Stomach (tissue), 9 donors: ENCODE measurements around the gene CPT1B. TPM values are rescaled to one million over a fixed set of nuclear protein-coding genes. Genes with fewer than 3 reads are reported as not detected.
A peak's percentile ranks its signal among the peaks of the same experiment; 100 is the strongest.

Experiments
- DNase-seq, 2 donors: peaks; one replicate each; pipeline versions ENCODE4 v3.0.0 to v3.0.0-alpha.2; 2013 to 2019
- H3K27ac ChIP-seq, 5 donors: fragments of 200-600 bp in 4 of 5; sonication (generic) in 4 of 5; one replicate each; pipeline ENCODE4 v1.5.1; 2013 to 2019; ENCODE audit warnings: mild to moderate bottlenecking in 1 of 5, moderate library complexity in 1 of 5
- H3K27me3 ChIP-seq, 3 donors: fragments of 200-600 bp; sonication (generic); one replicate each; pipeline ENCODE4 v1.5.1; 2017 to 2019; ENCODE audit warnings: mixed run types in 1 of 3
- H3K36me3 ChIP-seq, 4 donors: fragments of 200-600 bp; sonication (generic); 1 replicate in 3 of 4; 2 replicates in 1 of 4; pipeline ENCODE4 v1.5.1; 2016 to 2019
- H3K4me1 ChIP-seq, 4 donors: fragments of 200-600 bp; sonication (generic); one replicate each; pipeline ENCODE4 v1.5.1; 2016 to 2019
- H3K4me3 ChIP-seq, 4 donors: fragments of 200-600 bp; sonication (generic) in 3 of 4; one replicate each; pipeline ENCODE4 v1.5.1; 2016 to 2019; ENCODE audit warnings: mild to moderate bottlenecking in 1 of 4
- H3K9me3 ChIP-seq, 4 donors: fragments of 200-600 bp; sonication (generic); one replicate each; pipeline ENCODE4 v1.5.1; 2016 to 2019
- EP300 ChIP-seq: sonication (generic); formaldehyde crosslinking; IDR thresholded peaks from one replicate; pipeline ENCODE4 v1.6.1; 2017; ENCODE audit warnings: antibody characterized with exemption
- POLR2A ChIP-seq, 4 donors: fragments of 450-650 bp; IDR thresholded peaks; one replicate each; pipeline ENCODE4 v1.6.1; 2016; ENCODE audit warnings: antibody characterized with exemption in 4 of 4, control low read depth in 2 of 4, mild to moderate bottlenecking in 1 of 4, moderate library complexity in 1 of 4
- POLR2AphosphoS5 ChIP-seq, 3 donors: sonication (generic); formaldehyde crosslinking; IDR thresholded peaks; one replicate each; pipeline ENCODE4 v1.6.1; 2016; ENCODE audit warnings: antibody characterized with exemption in 3 of 3
- WGBS, 5 donors: extraction: QIAGEN DNeasy Blood & Tissue Kit in 3 of 5; methylation state at CpG; one replicate each; pipeline versions ENCODE4 v1.1.5 to v1.1.7; 2013 to 2018; 5-methylcytosine and 5-hydroxymethylcytosine counted together
- intact Hi-C: fragments of 100-400 bp; cut with DNase I; formaldehyde crosslinking; loops from one replicate; pipeline ENCODE4 v1.15.1; 2023; ENCODE audit warnings: low total_unique reads
- polyA plus RNA-seq, 3 donors: library from polyadenylated mRNA; stranded (reverse); fragments of 200-250 nt; gene quantifications; one replicate each; pipeline ENCODE4 v1.2.3, GENCODE V29; 2013
- total RNA-seq, 5 donors: library from RNA; depleted of rRNA; stranded (reverse); fragments of >200 nt; gene quantifications; one replicate each; pipeline versions ENCODE4 v1.1.0 to v1.2.3, GENCODE V29; 2014 to 2016
- TF ChIP-seq, protein P1 (sequence below), 7 experiments: fragments of 450-650 bp in 4 of 7; fragments of 200-600 bp in 3 of 7; sonication (generic) in 3 of 7; IDR thresholded peaks; one replicate each; pipeline ENCODE4 v1.5.1; 2016 to 2019; ENCODE audit warnings: antibody characterized with exemption in 7 of 7, control low read depth in 2 of 7, mild to moderate bottlenecking in 1 of 7
- donor health status: healthy with polysubstance abuse.
- donor health status: Bipolar disorder and iron deficiency.
- donor health status: healthy.

CPT1B gene
- total and polyA plus RNA-seq, 8 donors, result 6.6 to 164 (median 21.0) TPM

DNA sequence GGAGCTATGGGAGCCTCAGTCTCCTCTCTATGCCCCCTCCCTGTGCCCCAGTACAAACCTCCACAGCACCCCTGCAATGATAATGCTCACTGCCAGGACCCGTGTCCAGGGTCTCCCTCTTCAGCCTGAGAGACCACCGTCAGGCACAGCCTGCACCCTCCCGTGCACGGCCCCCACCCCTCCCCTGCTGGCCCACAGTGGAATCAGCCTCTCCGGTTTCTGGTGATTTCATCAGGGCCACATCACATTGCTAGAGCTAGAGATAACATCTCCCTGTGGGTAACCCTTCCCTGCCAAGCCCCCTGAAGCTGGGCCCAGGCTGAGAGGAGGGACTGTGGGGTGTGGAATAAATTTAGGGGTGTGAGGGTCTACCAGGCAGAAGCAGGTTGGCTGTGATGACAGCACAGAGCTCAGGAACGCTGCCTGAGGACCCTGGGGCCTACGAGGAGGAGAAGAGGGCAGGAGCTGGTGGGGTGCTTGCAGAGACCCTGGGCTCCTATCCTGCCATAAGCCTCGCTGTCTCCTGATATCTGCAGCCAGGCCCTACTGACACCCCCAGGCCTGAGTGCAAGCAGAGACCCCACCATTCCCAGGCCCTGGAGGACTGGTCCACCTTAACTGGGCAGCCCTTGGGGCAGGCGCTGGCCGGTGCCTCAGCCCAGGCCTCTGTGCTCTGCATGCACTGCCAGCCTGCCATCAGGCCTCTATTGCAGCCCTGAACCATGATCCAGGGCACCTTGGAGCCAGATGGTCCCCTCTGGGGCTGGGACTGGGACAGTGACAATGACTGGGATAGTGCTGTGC is 32.5 kb downstream of the CPT1B start, which contains the start of gene KLHDC7B:
KLHDC7B (plus strand) TSS at position 378 of the 804 bp plus-strand sequence; CDS start at position 723, 345 bp downstream.
- intact Hi-C loops, result no loop called here
- DNase-seq, result peak in 1 of 2 donors; percentile 9
- peak within 1 kb of the TSS; percentile 18 to 98 (median 61) for H3K27ac ChIP-seq
- H3K36me3 ChIP-seq, result no peaks in the 10 kb centered on the region
- H3K27me3 ChIP-seq, result peaks cover 11 to 72% (median 26%) of the 10 kb centered on the region in 3 donors
- WGBS, 5 donors, result 47 to 72% (median 63%) methylated on average over 5 to 10 of the region's 10 CpGs
- H3K9me3 ChIP-seq, result no peaks in the 10 kb centered on the region
- TF ChIP-seq POLR2A (IDR thresholded peaks at IDR 0.05) (no peak), POLR2AphosphoS5 (IDR thresholded peaks at IDR 0.05) (no peak), EP300 (no peak)
- TF ChIP-seq, protein P1, sequence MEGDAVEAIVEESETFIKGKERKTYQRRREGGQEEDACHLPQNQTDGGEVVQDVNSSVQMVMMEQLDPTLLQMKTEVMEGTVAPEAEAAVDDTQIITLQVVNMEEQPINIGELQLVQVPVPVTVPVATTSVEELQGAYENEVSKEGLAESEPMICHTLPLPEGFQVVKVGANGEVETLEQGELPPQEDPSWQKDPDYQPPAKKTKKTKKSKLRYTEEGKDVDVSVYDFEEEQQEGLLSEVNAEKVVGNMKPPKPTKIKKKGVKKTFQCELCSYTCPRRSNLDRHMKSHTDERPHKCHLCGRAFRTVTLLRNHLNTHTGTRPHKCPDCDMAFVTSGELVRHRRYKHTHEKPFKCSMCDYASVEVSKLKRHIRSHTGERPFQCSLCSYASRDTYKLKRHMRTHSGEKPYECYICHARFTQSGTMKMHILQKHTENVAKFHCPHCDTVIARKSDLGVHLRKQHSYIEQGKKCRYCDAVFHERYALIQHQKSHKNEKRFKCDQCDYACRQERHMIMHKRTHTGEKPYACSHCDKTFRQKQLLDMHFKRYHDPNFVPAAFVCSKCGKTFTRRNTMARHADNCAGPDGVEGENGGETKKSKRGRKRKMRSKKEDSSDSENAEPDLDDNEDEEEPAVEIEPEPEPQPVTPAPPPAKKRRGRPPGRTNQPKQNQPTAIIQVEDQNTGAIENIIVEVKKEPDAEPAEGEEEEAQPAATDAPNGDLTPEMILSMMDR (IDR thresholded peaks at IDR 0.05), result no peak
- no peak within 1 kb of the TSS for H3K4me3 ChIP-seq
- peaks cover 17 to 56% (median 37%) of the 10 kb centered on the region in 4 donors for H3K4me1 ChIP-seq

- intact Hi-C loops, result no loop called here
- Histone ChIP-seq H3K4me3 (peak overlapping the region in 1 of 4 donors; percentile 34), H3K9me3 (no peaks in the 10 kb centered on the region), H3K27ac (peak overlapping the region; percentile 18 to 98 (median 61)), H3K27me3 (peaks cover 11 to 64% (median 26%) of the 10 kb centered on the region in 3 donors), H3K4me1 (peaks cover 23 to 65% (median 39%) of the 10 kb centered on the region in 4 donors), H3K36me3 (no peaks in the 10 kb centered on the region)
- DNase-seq, result peak; percentile 36 to 66
- WGBS, 5 donors, result 40 to 60% (median 54%) methylated on average over 5 of the region's 5 CpGs
- TF ChIP-seq POLR2A (IDR thresholded peaks at IDR 0.05) (no peak), EP300 (no peak), POLR2AphosphoS5 (IDR thresholded peaks at IDR 0.05) (no peak)
- TF ChIP-seq, protein P1 (IDR thresholded peaks at IDR 0.05), result no peak
These were observed 33.4 kb downstream of the CPT1B start for GRCh38 chr22:50544746-50545253.

GRCh38 chr22:50544078-50544745 is 34.0 kb downstream of the CPT1B start:
- TF ChIP-seq POLR2A (IDR thresholded peaks at IDR 0.05) (no peak), POLR2AphosphoS5 (IDR thresholded peaks at IDR 0.05) (peak in 2 of 3 donors; percentile 33 to 68)
- TF ChIP-seq, protein P1 (IDR thresholded peaks at IDR 0.05), result peak in 5 of 7 experiments; percentile 13 to 63 (median 40)

GRCh38 chr22:50542416-50542927 is 35.8 kb downstream of the CPT1B start:
- Histone ChIP-seq H3K4me3 (no peak overlapping the region), H3K27me3 (peaks cover 6 to 45% (median 8%) of the 10 kb centered on the region in 3 donors), H3K36me3 (no peaks in the 10 kb centered on the region), H3K27ac (peak overlapping the region in 3 of 5 donors; percentile 25 to 98 (median 92)), H3K9me3 (no peaks in the 10 kb centered on the region), H3K4me1 (peaks cover 17 to 61% (median 37%) of the 10 kb centered on the region in 4 donors)
- TF ChIP-seq POLR2A (IDR thresholded peaks at IDR 0.05) (no peak), POLR2AphosphoS5 (IDR thresholded peaks at IDR 0.05) (no peak), EP300 (no peak)
- TF ChIP-seq, protein P1 (IDR thresholded peaks at IDR 0.05), result no peak
- intact Hi-C loops, result no loop called here
- 83 to 91% (median 86%) methylated on average over 19 of the region's 19 CpGs for WGBS, 5 donors
- peak in 1 of 2 donors; percentile 15 for DNase-seq

More at GRCh38 chr22:50544078-50544745, 34.0 kb downstream of the CPT1B start:
- peaks cover 11 to 58% (median 25%) of the 10 kb centered on the region in 3 donors for H3K27me3 ChIP-seq
- H3K9me3 ChIP-seq, result no peaks in the 10 kb centered on the region
- intact Hi-C loops, result no loop called here
- H3K4me1 ChIP-seq, result peaks cover 26 to 61% (median 41%) of the 10 kb centered on the region in 4 donors
- H3K36me3 ChIP-seq, result no peaks in the 10 kb centered on the region
- WGBS, 5 donors, result 4 to 6% (median 5%) methylated on average over 30 to 52 of the region's 52 CpGs
- peak overlapping the region; percentile 18 to 98 (median 61) for H3K27ac ChIP-seq
- H3K4me3 ChIP-seq, result peak overlapping the region; percentile 13 to 34 (median 23)
- peak; percentile 87 to 91 for DNase-seq
